ENCODE data around the gene STYX. TPM values are rescaled to one million over a fixed set of nuclear protein-coding genes. Genes with fewer than 3 reads are reported as not detected.

The STYX gene
- total RNA-seq, 1 experiment from 2014 or later: 24.0 TPM

DNA sequence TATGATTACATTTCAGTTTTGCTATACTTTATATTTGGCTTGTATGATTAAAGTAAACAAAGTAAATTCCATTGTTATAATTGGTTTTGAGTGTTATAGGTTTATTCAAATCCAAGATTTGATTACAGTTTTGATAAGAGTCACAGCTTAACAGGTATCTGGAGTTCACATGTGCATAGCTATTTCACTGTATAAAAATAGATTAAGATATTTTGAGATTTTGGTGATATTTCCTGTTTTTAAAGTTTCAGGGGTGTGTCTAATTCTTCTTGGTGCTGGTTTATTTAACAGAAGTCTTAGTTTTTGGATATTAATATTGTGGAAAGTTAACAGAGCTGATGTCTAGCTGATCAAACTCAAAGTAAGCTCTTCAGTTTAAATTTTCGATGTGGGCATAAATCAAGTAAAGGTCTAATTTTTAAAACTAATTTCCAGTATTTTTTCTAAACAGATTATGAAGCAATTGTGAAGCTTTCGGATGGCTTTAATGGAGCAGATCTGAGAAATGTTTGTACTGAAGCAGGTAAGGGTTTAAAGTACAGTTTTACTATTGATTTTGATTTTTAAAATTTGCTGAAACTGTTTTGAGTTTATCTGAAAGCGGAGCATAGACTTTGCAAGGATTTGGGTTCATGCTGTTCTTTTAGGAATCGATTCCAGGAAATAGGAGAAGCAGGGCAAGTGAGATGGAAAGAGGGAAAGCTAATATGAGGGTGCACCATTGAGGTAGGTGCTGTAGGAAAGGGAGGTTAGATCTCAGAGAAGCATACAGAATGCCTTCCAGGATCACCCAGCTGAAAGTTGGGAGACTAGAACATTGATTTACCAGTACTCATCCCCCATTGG is 6.2 kb upstream of the STYX start:
- H2BK120ac ChIP-seq (ENCODE audit: low read depth, low read length, poor library complexity, severe bottlenecking): no peak overlapping the region
- H2BK20ac ChIP-seq (ENCODE audit: low read depth, low read length, poor library complexity, severe bottlenecking): no peak overlapping the region
- H3K4me2 ChIP-seq (ENCODE audit: insufficient read depth, insufficient read length, low read length): no peak overlapping the region
- TF ChIP-seq, protein P1, sequence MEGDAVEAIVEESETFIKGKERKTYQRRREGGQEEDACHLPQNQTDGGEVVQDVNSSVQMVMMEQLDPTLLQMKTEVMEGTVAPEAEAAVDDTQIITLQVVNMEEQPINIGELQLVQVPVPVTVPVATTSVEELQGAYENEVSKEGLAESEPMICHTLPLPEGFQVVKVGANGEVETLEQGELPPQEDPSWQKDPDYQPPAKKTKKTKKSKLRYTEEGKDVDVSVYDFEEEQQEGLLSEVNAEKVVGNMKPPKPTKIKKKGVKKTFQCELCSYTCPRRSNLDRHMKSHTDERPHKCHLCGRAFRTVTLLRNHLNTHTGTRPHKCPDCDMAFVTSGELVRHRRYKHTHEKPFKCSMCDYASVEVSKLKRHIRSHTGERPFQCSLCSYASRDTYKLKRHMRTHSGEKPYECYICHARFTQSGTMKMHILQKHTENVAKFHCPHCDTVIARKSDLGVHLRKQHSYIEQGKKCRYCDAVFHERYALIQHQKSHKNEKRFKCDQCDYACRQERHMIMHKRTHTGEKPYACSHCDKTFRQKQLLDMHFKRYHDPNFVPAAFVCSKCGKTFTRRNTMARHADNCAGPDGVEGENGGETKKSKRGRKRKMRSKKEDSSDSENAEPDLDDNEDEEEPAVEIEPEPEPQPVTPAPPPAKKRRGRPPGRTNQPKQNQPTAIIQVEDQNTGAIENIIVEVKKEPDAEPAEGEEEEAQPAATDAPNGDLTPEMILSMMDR (conservative IDR thresholded peaks at IDR 0.05): no peak
- no peak overlapping the region for H3K18ac ChIP-seq (ENCODE audit: insufficient read length, low read depth, low read length)
- Mint-ChIP-seq H3K27ac (no peak overlapping the region), H3K4me1 (peaks cover 0 to 2% of the 10 kb centered on the region in 2 experiments; a peak in 2 of 4 replicates), H3K27me3 (ENCODE audit: low read depth) (no peaks in the 10 kb centered on the region), H3K4me3 (no peak overlapping the region), H3K36me3 (ENCODE audit: insufficient read depth in 1 of 3, low read depth in 3 of 3) (peaks cover 34 to 83% (median 62%) of the 10 kb centered on the region in 3 experiments), H3K9me3 (no peaks in the 10 kb centered on the region)
- H2BK15ac ChIP-seq (ENCODE audit: low read depth, low read length): no peak overlapping the region
- no peak overlapping the region for H2AK5ac ChIP-seq (ENCODE audit: insufficient read length, low read length)
- H2BK5ac ChIP-seq (ENCODE audit: insufficient read length, low read length): no peak overlapping the region
- no peaks in the 10 kb centered on the region for H3K23me2 ChIP-seq (ENCODE audit: insufficient read length, low read depth, low read length, poor library complexity, severe bottlenecking)
- H3K9me3 ChIP-seq (ENCODE audit: control insufficient read depth, low read depth, low read length): no peaks in the 10 kb centered on the region
- H3K23ac ChIP-seq (ENCODE audit: insufficient read length, low read depth, low read length): no peak overlapping the region
- H2BK12ac ChIP-seq (ENCODE audit: insufficient read length, low read depth, low read length): no peak overlapping the region
- no peak overlapping the region for H2AFZ ChIP-seq (ENCODE audit: low read length)
- H3K79me2 ChIP-seq (ENCODE audit: insufficient read depth, low read length): no peaks in the 10 kb centered on the region
- no CpG with 5 or more reads among the region's 4 CpGs for WGBS (ENCODE audit: extremely low coverage, insufficient read length, low lambda C conversion rate)
- no peak overlapping the region for H4K91ac ChIP-seq (ENCODE audit: insufficient read length, low read depth, low read length)
- H3K14ac ChIP-seq (ENCODE audit: insufficient read depth, low read length): no peak overlapping the region
- no peak overlapping the region for H3K56ac ChIP-seq (ENCODE audit: insufficient read length, low read depth, low read length)
- H4K8ac ChIP-seq (replicated peaks; ENCODE audit: insufficient read length, low read depth, low read length): no peak overlapping the region
- no peak overlapping the region for H3K9ac ChIP-seq (ENCODE audit: extremely low read depth, insufficient read length, low read length)
- DNase-seq: no peak
- H3K4ac ChIP-seq (ENCODE audit: low read depth, low read length): no peak overlapping the region
- no peak overlapping the region for H4K5ac ChIP-seq (ENCODE audit: insufficient read length, low read depth, low read length)
- no peak overlapping the region for H3T11ph ChIP-seq (ENCODE audit: low read length)
- no peaks in the 10 kb centered on the region for H4K20me1 ChIP-seq (ENCODE audit: control insufficient read depth, insufficient read depth, insufficient read length)
- no peak overlapping the region for H3K27ac ChIP-seq (ENCODE audit: insufficient read length, low read depth, low read length)
- H3K79me1 ChIP-seq (ENCODE audit: insufficient read depth, low read depth, low read length, poor library complexity, severe bottlenecking): peaks cover 4% of the 10 kb centered on the region
- H3K27me3 ChIP-seq (ENCODE audit: insufficient read depth, low read length): no peaks in the 10 kb centered on the region
- H3K4me1 ChIP-seq (ENCODE audit: insufficient read depth, low read length): no peaks in the 10 kb centered on the region

Measured in H9 (cell line).